HG02943 (cell line): Measurements from ENCODE around the gene ATP2A3.
"Not testable (repeated sequence)": the region's sequence is repeated elsewhere in the genome, so short reads cannot be mapped to it uniquely, and the experiment has no call there.

Experiments used
- ATAC-seq: cut with Tn5 transposase; IDR thresholded peaks from one replicate; pipeline ENCODE4 v1.9.1; 2021; ENCODE audit warnings: mild to moderate bottlenecking, low read depth, moderate library complexity; ENCODE audit not compliant: unreplicated experiment

Gene ATP2A3

GRCh38 chr17:3957735-3958599 is 6.3 kb downstream of the ATP2A3 start:
- ATAC-seq: no peak

GRCh38 chr17:3956983-3957382 is 7.3 kb downstream of the ATP2A3 start:
- ATAC-seq: no peak

- ATAC-seq: no peak
Observed at GRCh38 chr17:3956327-3956957, 7.8 kb downstream of the ATP2A3 start.

GRCh38 chr17:3955673-3955988 is 8.6 kb downstream of the ATP2A3 start:
- ATAC-seq: no peak

- ATAC-seq: no peak
Observed at GRCh38 chr17:3954976-3955672, 9.1 kb downstream of the ATP2A3 start.

GRCh38 chr17:3954086-3954485 is 10.2 kb downstream of the ATP2A3 start:
- no peak for ATAC-seq

GRCh38 chr17:3953542-3953941 is 10.7 kb downstream of the ATP2A3 start:
- ATAC-seq: no peak

- no peak for ATAC-seq
Observed at GRCh38 chr17:3952186-3952585, 12.1 kb downstream of the ATP2A3 start.

- no peak for ATAC-seq
Observed at GRCh38 chr17:3951420-3951819, 12.8 kb downstream of the ATP2A3 start.

- no peak for ATAC-seq
Observed at GRCh38 chr17:3951003-3951402, 13.2 kb downstream of the ATP2A3 start.

- no peak for ATAC-seq
Observed at GRCh38 chr17:3950584-3950983, 13.7 kb downstream of the ATP2A3 start.

GRCh38 chr17:3949418-3949817 is 14.8 kb downstream of the ATP2A3 start:
- no peak for ATAC-seq

GRCh38 chr17:3948551-3948950 is 15.7 kb downstream of the ATP2A3 start:
- ATAC-seq: not testable (repeated sequence)

GRCh38 chr17:3947318-3947810 is 16.9 kb downstream of the ATP2A3 start:
- no peak for ATAC-seq

GRCh38 chr17:3946711-3947235 is 17.5 kb downstream of the ATP2A3 start:
- no peak for ATAC-seq

GRCh38 chr17:3944485-3945388 is 19.5 kb downstream of the ATP2A3 start:
- ATAC-seq: no peak

- no peak for ATAC-seq
Observed at GRCh38 chr17:3943240-3943891, 20.9 kb downstream of the ATP2A3 start.

GRCh38 chr17:3940965-3941698 is 23.1 kb downstream of the ATP2A3 start:
- no peak for ATAC-seq

- ATAC-seq: no peak
Observed at GRCh38 chr17:3937359-3937758, 26.9 kb downstream of the ATP2A3 start.
